Right lobe of liver (tissue), 6 donors: ENCODE measurements around the gene TNFRSF6B. TPM values are rescaled to one million over a fixed set of nuclear protein-coding genes. Genes with fewer than 3 reads are reported as not detected.
A peak's percentile ranks its signal among the peaks of the same experiment; 100 is the strongest.

Experiments
- ATAC-seq, 4 donors: fragments of 200-7000 bp; cut with Tn5 transposase; one replicate each; pipeline ENCODE4 v1.9.1; 2020; ENCODE audit warnings: mild to moderate bottlenecking in 4 of 4, moderate library complexity in 4 of 4
- DNase-seq, 3 donors: peaks; one replicate each; pipeline ENCODE4 v3.0.0-alpha.2; 2020
- H3K27ac ChIP-seq, 3 donors: fragments of 200-600 bp; one replicate each; pipeline ENCODE4 v1.8.0; 2022
- H3K27me3 ChIP-seq, 2 donors: fragments of 200-600 bp; one replicate each; pipeline ENCODE4 v1.8.0; 2022
- H3K36me3 ChIP-seq, 4 donors: fragments of 200-600 bp; sonication (generic) in 1 of 4; one replicate each; pipeline versions ENCODE4 v1.5.1 to v1.8.0; 2017 to 2022; ENCODE audit warnings: control low read depth in 1 of 4
- H3K4me1 ChIP-seq, 4 donors: fragments of 200-600 bp; sonication (generic) in 1 of 4; one replicate each; pipeline versions ENCODE4 v1.5.1 to v1.8.0; 2017 to 2022; ENCODE audit warnings: control low read depth in 1 of 4
- H3K4me3 ChIP-seq, 3 donors: fragments of 200-600 bp; one replicate each; pipeline ENCODE4 v1.8.0; 2022
- H3K9me3 ChIP-seq, 4 donors: fragments of 200-600 bp; sonication (generic) in 1 of 4; one replicate each; pipeline versions ENCODE4 v1.5.1 to v1.8.0; 2017 to 2022; ENCODE audit warnings: control low read depth in 1 of 4
- POLR2A ChIP-seq: fragments of 450-650 bp; IDR thresholded peaks from one replicate; pipeline ENCODE4 v1.6.1; 2017; ENCODE audit warnings: antibody characterized with exemption, mild to moderate bottlenecking
- WGBS: methylation state at CpG from one replicate; pipeline ENCODE4 v1.1.6; 2018; ENCODE audit warnings: low coverage, low lambda C conversion rate; ENCODE audit not compliant: insufficient coverage; ENCODE audit errors: missing lambda C conversion rate; 5-methylcytosine and 5-hydroxymethylcytosine counted together
- intact Hi-C, 2 donors: fragments of 100-400 bp; cut with DNase I; formaldehyde crosslinking; loops; one replicate each; pipeline versions ENCODE4 v1.11.2 to v1.14.1; 2022
- total RNA-seq, 6 experiments: library from RNA; depleted of rRNA in 2 of 6; stranded (reverse); fragments of >200 nt in 2 of 6; fragmentation: NEBNext Ultra II Directional in 3 of 6; extraction: Animal tissue kit (Norgen Biotek cat#: 25700) in 3 of 6; gene quantifications; one replicate each; pipeline versions ENCODE4 v1.1.0 to v1.2.4, GENCODE V29; 2016 to 2023
- TF ChIP-seq, protein P1 (sequence below), 4 donors: fragments of 200-600 bp in 3 of 4; fragments of 450-650 bp in 1 of 4; IDR thresholded peaks; one replicate each; pipeline versions ENCODE4 v1.5.1 to v1.8.0; 2016 to 2022; ENCODE audit warnings: antibody characterized with exemption in 4 of 4, mild to moderate bottlenecking in 2 of 4
- donor health status: DM: no; HTN: yes; CAD: no.
- donor health status: DM: no; HTN: no; CAD: no.
- donor health status: DM: no; HTN: no; CAD: no.
- donor health status: DM: no; HTN: yes; CAD: no.
- donor health status: DM: no; HTN: yes; CAD: no.

The TNFRSF6B gene
- total RNA-seq, 6 experiments from 2014 or later = 0.56 to 1.0 (median 0.62) TPM; not detected in 3

DNA sequence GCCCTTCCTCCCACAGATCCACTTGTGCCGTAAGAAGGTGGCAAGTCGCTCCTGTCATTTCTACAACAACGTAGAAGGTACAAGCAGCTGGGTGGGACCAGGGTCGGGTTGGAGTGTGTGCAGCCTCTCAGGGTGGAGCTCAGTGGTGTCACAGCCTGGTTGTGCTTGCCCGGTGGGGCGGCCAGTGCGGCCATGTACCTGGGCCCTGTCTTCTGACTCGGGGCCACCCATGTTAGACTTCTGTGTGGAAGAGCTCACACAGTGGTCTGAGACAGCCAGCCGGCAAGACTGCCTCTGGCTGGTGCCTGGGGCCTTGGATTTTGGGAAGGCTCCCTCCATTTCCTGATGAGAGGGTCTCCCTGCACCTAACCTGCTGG is 33.7 kb upstream of the TNFRSF6B start:
- no peak overlapping the region for H3K27ac ChIP-seq
- intact Hi-C loops = no loop called here
- WGBS = no CpG with 5 or more reads among the region's 9 CpGs
- H3K9me3 ChIP-seq = no peaks in the 10 kb centered on the region
- no peak overlapping the region for H3K4me3 ChIP-seq
- H3K36me3 ChIP-seq = peaks cover 0 to 20% (median 4%) of the 10 kb centered on the region in 4 donors
- DNase-seq (no peak), ATAC-seq (no peak)
- TF ChIP-seq, protein P1, sequence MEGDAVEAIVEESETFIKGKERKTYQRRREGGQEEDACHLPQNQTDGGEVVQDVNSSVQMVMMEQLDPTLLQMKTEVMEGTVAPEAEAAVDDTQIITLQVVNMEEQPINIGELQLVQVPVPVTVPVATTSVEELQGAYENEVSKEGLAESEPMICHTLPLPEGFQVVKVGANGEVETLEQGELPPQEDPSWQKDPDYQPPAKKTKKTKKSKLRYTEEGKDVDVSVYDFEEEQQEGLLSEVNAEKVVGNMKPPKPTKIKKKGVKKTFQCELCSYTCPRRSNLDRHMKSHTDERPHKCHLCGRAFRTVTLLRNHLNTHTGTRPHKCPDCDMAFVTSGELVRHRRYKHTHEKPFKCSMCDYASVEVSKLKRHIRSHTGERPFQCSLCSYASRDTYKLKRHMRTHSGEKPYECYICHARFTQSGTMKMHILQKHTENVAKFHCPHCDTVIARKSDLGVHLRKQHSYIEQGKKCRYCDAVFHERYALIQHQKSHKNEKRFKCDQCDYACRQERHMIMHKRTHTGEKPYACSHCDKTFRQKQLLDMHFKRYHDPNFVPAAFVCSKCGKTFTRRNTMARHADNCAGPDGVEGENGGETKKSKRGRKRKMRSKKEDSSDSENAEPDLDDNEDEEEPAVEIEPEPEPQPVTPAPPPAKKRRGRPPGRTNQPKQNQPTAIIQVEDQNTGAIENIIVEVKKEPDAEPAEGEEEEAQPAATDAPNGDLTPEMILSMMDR (IDR thresholded peaks at IDR 0.05) = no peak
- TF ChIP-seq POLR2A = no peak
- H3K27me3 ChIP-seq = no peaks in the 10 kb centered on the region
- peaks cover 0 to 13% (median 3%) of the 10 kb centered on the region in 4 donors for H3K4me1 ChIP-seq

DNA sequence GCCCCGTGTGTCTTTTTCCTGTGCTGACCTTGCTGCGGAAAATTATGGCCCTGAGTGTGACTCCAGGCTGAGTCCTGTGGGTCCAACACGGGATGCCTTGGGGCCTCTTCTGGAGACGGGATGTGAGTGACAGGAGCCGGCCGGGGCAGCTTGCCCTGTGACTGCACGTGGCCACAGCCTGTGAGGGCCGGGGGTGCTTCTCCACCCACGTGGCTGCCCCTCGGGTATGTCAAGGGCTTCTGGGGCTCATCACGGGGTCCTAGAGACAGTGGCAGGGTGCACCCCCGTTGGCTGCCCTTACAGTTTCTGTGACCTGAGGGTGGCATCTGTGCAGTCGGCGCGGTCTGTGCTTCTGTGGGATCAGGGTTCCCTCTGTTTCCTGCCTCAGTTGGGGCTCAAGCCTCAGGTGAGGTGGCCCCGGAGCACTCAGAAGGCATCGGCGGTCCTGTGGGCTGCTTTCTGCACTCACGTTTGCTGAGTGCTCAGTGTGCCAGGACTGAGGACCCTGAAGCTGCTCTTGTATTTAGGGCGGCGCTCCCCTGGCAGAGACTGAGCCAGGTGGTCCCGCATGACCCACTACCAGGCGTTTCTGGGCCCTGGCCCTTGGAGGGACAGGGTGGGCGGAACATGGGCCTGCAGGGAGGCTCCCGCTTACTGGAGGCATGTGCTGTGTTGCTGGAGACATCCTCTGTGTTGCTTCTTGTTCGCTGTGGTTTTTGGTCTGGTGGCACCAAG is 33.0 kb upstream of the TNFRSF6B start:
- no peak for ATAC-seq
- DNase-seq = no peak
- intact Hi-C loops = no loop called here
- peaks cover 0 to 10% (median 3%) of the 10 kb centered on the region in 4 donors for H3K4me1 ChIP-seq
- H3K27me3 ChIP-seq = no peaks in the 10 kb centered on the region
- H3K9me3 ChIP-seq = no peaks in the 10 kb centered on the region
- no peak overlapping the region for H3K27ac ChIP-seq
- TF ChIP-seq, protein P1 (IDR thresholded peaks at IDR 0.05) = no peak
- TF ChIP-seq POLR2A = no peak
- WGBS = 100% methylated on average over 2 of the region's 26 CpGs
- no peak overlapping the region for H3K4me3 ChIP-seq
- H3K36me3 ChIP-seq = peaks cover 0 to 20% (median 4%) of the 10 kb centered on the region in 4 donors

DNA sequence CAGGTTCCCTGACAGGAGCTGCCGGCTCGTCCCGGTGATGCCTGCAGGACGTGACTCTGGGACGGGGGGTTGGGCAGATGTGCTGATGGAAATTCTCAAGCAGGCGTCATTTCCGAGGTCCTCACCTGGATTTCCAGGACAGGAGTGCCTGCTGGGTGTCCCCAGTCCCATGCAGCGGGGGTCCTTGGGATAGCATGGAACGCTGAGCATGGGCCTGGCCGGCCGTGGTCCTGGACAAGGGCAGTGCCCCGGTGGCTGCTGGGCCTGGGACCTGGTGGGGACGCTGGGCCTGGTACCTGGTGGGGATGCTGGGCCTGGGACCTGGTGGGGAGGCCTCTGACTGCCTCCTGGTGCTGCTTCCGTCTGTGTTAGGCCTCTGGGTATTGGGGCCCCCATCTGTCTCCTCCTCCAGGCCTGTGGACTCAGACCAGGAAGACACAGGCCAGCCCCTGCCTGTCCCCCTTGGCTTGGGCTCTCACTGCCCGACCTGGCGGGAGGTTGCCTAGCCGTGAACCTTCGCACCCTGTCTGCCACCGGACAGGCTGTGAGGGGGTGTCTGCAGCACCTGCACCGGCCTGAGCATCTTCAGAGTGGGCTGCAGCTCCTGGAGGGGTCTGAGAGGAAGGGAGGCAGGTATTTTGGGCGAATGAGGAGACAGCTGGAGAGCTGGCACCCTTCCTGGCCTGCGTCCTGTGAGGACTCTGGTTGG is 32.2 kb upstream of the TNFRSF6B start:
- no peak for TF ChIP-seq POLR2A
- TF ChIP-seq, protein P1 (IDR thresholded peaks at IDR 0.05) = no peak
- H3K4me1 ChIP-seq = peaks cover 0 to 4% (median 1%) of the 10 kb centered on the region in 4 donors
- no peak for ATAC-seq
- DNase-seq = no peak
- H3K4me3 ChIP-seq = no peak overlapping the region
- no peaks in the 10 kb centered on the region for H3K9me3 ChIP-seq
- H3K27me3 ChIP-seq = no peaks in the 10 kb centered on the region
- intact Hi-C loops = no loop called here
- H3K36me3 ChIP-seq = peaks cover 0 to 20% (median 4%) of the 10 kb centered on the region in 4 donors
- no CpG with 5 or more reads among the region's 22 CpGs for WGBS
- no peak overlapping the region for H3K27ac ChIP-seq

DNA sequence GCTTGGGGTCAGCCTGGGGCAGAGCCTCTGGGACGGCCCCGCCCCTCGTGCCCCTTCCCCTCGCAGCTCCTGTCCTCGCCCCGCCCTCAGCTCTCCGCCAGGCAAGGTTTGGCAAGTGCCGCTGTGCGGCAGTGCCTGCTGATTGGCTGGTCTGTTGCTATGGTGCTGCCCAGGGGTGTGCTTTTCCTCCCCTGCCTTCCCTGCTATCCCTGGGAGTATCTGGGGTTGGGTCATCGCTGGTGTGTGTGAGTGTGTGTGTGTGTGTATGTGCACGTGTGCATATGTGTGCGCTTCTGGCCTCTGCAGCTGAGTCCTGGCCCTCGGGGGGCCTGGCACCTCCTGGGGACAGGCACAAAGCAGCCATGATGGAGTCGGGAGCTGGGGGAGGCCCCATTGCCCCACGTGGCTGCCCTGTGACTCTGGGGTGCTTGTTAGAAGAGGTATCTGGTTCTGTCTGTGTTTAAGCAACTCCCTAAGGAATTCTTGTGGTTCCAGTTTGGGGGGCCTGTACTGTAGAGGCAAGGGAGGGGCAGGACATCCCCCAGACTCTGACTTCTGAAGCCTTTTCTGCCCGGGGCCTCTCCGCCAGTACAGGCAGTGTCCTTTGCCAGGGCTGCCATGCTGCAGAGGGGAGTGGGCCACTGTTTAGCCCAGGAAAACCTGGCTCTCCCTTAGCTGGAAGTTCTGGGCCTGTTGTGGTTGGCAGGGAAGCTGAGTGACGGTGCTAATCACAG is 31.4 kb upstream of the TNFRSF6B start:
- Histone ChIP-seq H3K36me3 (peaks cover 0 to 20% (median 4%) of the 10 kb centered on the region in 4 donors), H3K27ac (no peak overlapping the region), H3K9me3 (no peaks in the 10 kb centered on the region), H3K4me1 (no peaks in the 10 kb centered on the region), H3K4me3 (no peak overlapping the region), H3K27me3 (no peaks in the 10 kb centered on the region)
- WGBS = 43% methylated on average over 1 of the region's 18 CpGs
- TF ChIP-seq, protein P1 (IDR thresholded peaks at IDR 0.05) = no peak
- no peak for TF ChIP-seq POLR2A
- ATAC-seq = peak in 1 of 4 donors; percentile 16
- intact Hi-C loops = no loop called here
- DNase-seq = no peak
